WTC11 (cell line): ENCODE measurements around the gene TACSTD2. TPM values are rescaled to one million over a fixed set of nuclear protein-coding genes. Genes with fewer than 3 reads are reported as not detected.
"Not testable (repeated sequence)": the region's sequence is repeated elsewhere in the genome, so short reads cannot be mapped to it uniquely, and the experiment has no call there.

ENCODE experiments used
- ATAC-seq: fragments of 200-7000 bp; cut with Tn5 transposase; 2 replicates; pipeline ENCODE4 v1.10.0; 2021; ENCODE audit warnings: mild to moderate bottlenecking, moderate library complexity
- CTCF ChIA-PET: fragments of 300-600 bp; sonication (Branson Sonifier 250); formaldehyde crosslinking; loops from one replicate; lab custom pipeline; 2021; ENCODE audit warnings: antibody characterized with exemption; lab: Charles Lee
- POLR2A ChIA-PET: fragments of 350-600 bp; sonication (Branson Sonifier 250); formaldehyde crosslinking; loops from one replicate; lab custom pipeline; 2021; ENCODE audit warnings: antibody characterized with exemption; lab: Charles Lee
- DNase-seq: peaks from one replicate; pipeline ENCODE4 v3.0.0; 2021; ENCODE audit warnings: low spot score
- H3K27ac Mint-ChIP-seq: 2 replicates; pipeline ENCODE4 v1.8.0; 2021; ENCODE audit warnings: mixed read lengths
- H3K27me3 Mint-ChIP-seq: 2 replicates; pipeline ENCODE4 v1.8.0; 2021; ENCODE audit warnings: low read depth, mild to moderate bottlenecking, moderate library complexity, mixed read lengths
- H3K36me3 Mint-ChIP-seq: 2 replicates; pipeline ENCODE4 v1.8.0; 2021; ENCODE audit warnings: mixed read lengths
- H3K4me1 Mint-ChIP-seq: 2 replicates; pipeline ENCODE4 v1.8.0; 2022; ENCODE audit warnings: mixed read lengths
- H3K4me3 Mint-ChIP-seq: 2 replicates; pipeline ENCODE4 v1.8.0; 2021; ENCODE audit warnings: mild to moderate bottlenecking, moderate library complexity, mixed read lengths
- H3K9me3 Mint-ChIP-seq: 2 replicates; pipeline ENCODE4 v1.8.0; 2021; ENCODE audit warnings: mixed read lengths
- AR ChIP-seq: fragments of 250-450 bp; sonication (Bioruptor Pico); IDR thresholded peaks from 2 replicates; pipeline ENCODE4 v1.9.0; 2021; ENCODE audit warnings: mild to moderate bottlenecking
- ATF1 ChIP-seq: sonication (generic); formaldehyde crosslinking; IDR thresholded peaks from 2 replicates; pipeline ENCODE4 v1.8.1; 2023; ENCODE audit warnings: mild to moderate bottlenecking, moderate library complexity, missing genetic modification reagents
- ATF6 ChIP-seq: sonication (generic); formaldehyde crosslinking; IDR thresholded peaks from 2 replicates; pipeline ENCODE4 v1.8.1; 2023; ENCODE audit warnings: mild to moderate bottlenecking, missing genetic modification reagents
- CBFB ChIP-seq: sonication (generic); formaldehyde crosslinking; IDR thresholded peaks from 2 replicates; pipeline ENCODE4 v1.8.1; 2022; ENCODE audit warnings: mild to moderate bottlenecking, low read depth, missing genetic modification reagents
- CDX4 ChIP-seq: fragments of 250-450 bp; sonication (Bioruptor Pico); IDR thresholded peaks from 2 replicates; pipeline ENCODE4 v1.9.0; 2021; ENCODE audit warnings: moderate library complexity, mild to moderate bottlenecking, inconsistent platforms, borderline replicate concordance
- CREB1 ChIP-seq: sonication (generic); formaldehyde crosslinking; IDR thresholded peaks from 2 replicates; pipeline ENCODE4 v1.8.0; 2023; ENCODE audit warnings: mild to moderate bottlenecking, missing genetic modification reagents
- ELF4 ChIP-seq: sonication (generic); formaldehyde crosslinking; IDR thresholded peaks from 2 replicates; pipeline ENCODE4 v1.8.1; 2022; ENCODE audit warnings: low read depth, mild to moderate bottlenecking, moderate library complexity, missing genetic modification reagents
- FOXJ3 ChIP-seq: sonication (generic); formaldehyde crosslinking; IDR thresholded peaks from 2 replicates; pipeline ENCODE4 v1.9.0; 2021; ENCODE audit warnings: missing genetic modification reagents, mild to moderate bottlenecking, borderline replicate concordance
- FOXP1 ChIP-seq: sonication (generic); formaldehyde crosslinking; IDR thresholded peaks from 2 replicates; pipeline ENCODE4 v1.8.0; 2022; ENCODE audit warnings: missing genetic modification reagents, mild to moderate bottlenecking, moderate library complexity, borderline replicate concordance
- JAZF1 ChIP-seq: fragments of 250-450 bp; sonication (Bioruptor Pico); IDR thresholded peaks from 2 replicates; pipeline ENCODE4 v1.9.0; 2021; ENCODE audit warnings: moderate library complexity, mild to moderate bottlenecking, inconsistent platforms
- MLX ChIP-seq: sonication (generic); formaldehyde crosslinking; IDR thresholded peaks from 2 replicates; pipeline ENCODE4 v1.8.1; 2023; ENCODE audit warnings: mild to moderate bottlenecking, missing genetic modification reagents, moderate library complexity
- NFATC4 ChIP-seq: fragments of 250-450 bp; sonication (Bioruptor Pico); IDR thresholded peaks from 2 replicates; pipeline ENCODE4 v1.9.0; 2021; ENCODE audit warnings: mild to moderate bottlenecking
- PRRX2 ChIP-seq: fragments of 250-450 bp; sonication (Bioruptor Pico); IDR thresholded peaks from 2 replicates; pipeline ENCODE4 v1.8.0; 2021; ENCODE audit warnings: mild to moderate bottlenecking
- SMAD3 ChIP-seq: sonication (generic); formaldehyde crosslinking; IDR thresholded peaks from 2 replicates; pipeline ENCODE4 v1.8.0; 2022; ENCODE audit warnings: missing genetic modification reagents, mild to moderate bottlenecking, borderline replicate concordance
- SP1 ChIP-seq: sonication (generic); formaldehyde crosslinking; conservative IDR thresholded peaks from 2 replicates; pipeline ENCODE4 v1.8.1; 2022; ENCODE audit warnings: missing genetic modification reagents
- ZBTB43 ChIP-seq: sonication (generic); formaldehyde crosslinking; IDR thresholded peaks from 2 replicates; pipeline ENCODE4 v1.8.1; 2023; ENCODE audit warnings: mild to moderate bottlenecking, missing genetic modification reagents
- ZNF263 ChIP-seq: sonication (generic); formaldehyde crosslinking; IDR thresholded peaks from 2 replicates; pipeline ENCODE4 v1.8.1; 2022; ENCODE audit warnings: low read depth, mild to moderate bottlenecking, moderate library complexity, missing genetic modification reagents
- ZNF317 ChIP-seq: sonication (generic); formaldehyde crosslinking; IDR thresholded peaks from 2 replicates; pipeline ENCODE4 v1.8.1; 2023; ENCODE audit warnings: low read depth, mild to moderate bottlenecking, moderate library complexity, missing genetic modification reagents, borderline replicate concordance
- ZNF396 ChIP-seq: fragments of 250-450 bp; sonication (Bioruptor Pico); IDR thresholded peaks from 2 replicates; pipeline ENCODE4 v1.8.0; 2021; ENCODE audit warnings: mild to moderate bottlenecking, moderate library complexity, borderline replicate concordance
- ZNF532 ChIP-seq: fragments of 250-450 bp; sonication (Bioruptor Pico); IDR thresholded peaks from 2 replicates; pipeline ENCODE4 v1.9.0; 2021; ENCODE audit warnings: mild to moderate bottlenecking, borderline replicate concordance
- ZNF671 ChIP-seq: fragments of 250-450 bp; sonication (Bioruptor Pico); IDR thresholded peaks from 2 replicates; pipeline ENCODE4 v1.8.0; 2021; ENCODE audit warnings: mild to moderate bottlenecking
- total RNA-seq: library from RNA; stranded (reverse); gene quantifications from 3 replicates; pipeline ENCODE4 v1.2.3, GENCODE V29; 2021

TACSTD2 gene
- total RNA-seq, 1 experiment from 2014 or later = 0.50 TPM

- CTCF ChIA-PET = no interaction called here
- no peaks in the 10 kb centered on the region for H3K9me3 Mint-ChIP-seq
- DNase-seq (no peak), ATAC-seq (no peak)
- no peak overlapping the region for H3K4me3 Mint-ChIP-seq
- H3K27me3 Mint-ChIP-seq = no peaks in the 10 kb centered on the region
- POLR2A ChIA-PET = no interaction called here
- no peaks in the 10 kb centered on the region for H3K4me1 Mint-ChIP-seq
- no peak for TF ChIP-seq FOXP1 (CRISPR knock-in tag)
- TF ChIP-seq ZNF317 (CRISPR knock-in tag) = no peak
- no peak for TF ChIP-seq PRRX2 (CRISPR knock-in tag)
- TF ChIP-seq AR = no peak
- no peak for TF ChIP-seq ZNF532
- no peak for TF ChIP-seq ZBTB43 (CRISPR knock-in tag)
- TF ChIP-seq CBFB (CRISPR knock-in tag) = no peak
- no peak for TF ChIP-seq CREB1
- TF ChIP-seq ZNF396 (CRISPR knock-in tag) = no peak
- TF ChIP-seq SP1 (CRISPR knock-in tag) = no peak
- H3K27ac Mint-ChIP-seq = no peak overlapping the region
- H3K36me3 Mint-ChIP-seq = no peaks in the 10 kb centered on the region
Observed at GRCh38 chr1:58538821-58539220, 38.2 kb downstream of the TACSTD2 start.

- H3K27me3 Mint-ChIP-seq, H3K27ac Mint-ChIP-seq, H3K36me3 Mint-ChIP-seq, H3K4me3 Mint-ChIP-seq, POLR2A ChIA-PET, H3K9me3 Mint-ChIP-seq, CTCF ChIA-PET, ATAC-seq, H3K4me1 Mint-ChIP-seq, DNase-seq: not testable (repeated sequence)
Observed at GRCh38 chr1:58531842-58532241, 45.2 kb downstream of the TACSTD2 start.

GRCh38 chr1:58529284-58529683 lies 47.8 kb downstream of the TACSTD2 start:
- Mint-ChIP-seq H3K27me3 (no peaks in the 10 kb centered on the region), H3K4me1 (no peaks in the 10 kb centered on the region), H3K36me3 (no peaks in the 10 kb centered on the region), H3K9me3 (no peaks in the 10 kb centered on the region), H3K4me3 (no peak overlapping the region), H3K27ac (no peak overlapping the region)
- no peak for DNase-seq
- ATAC-seq = no peak
- ChIA-PET CTCF (no interaction called here), POLR2A (no interaction called here)
- TF ChIP-seq ELF4 (CRISPR knock-in tag) (no peak), ZNF671 (CRISPR knock-in tag) (no peak), SP1 (CRISPR knock-in tag) (no peak), FOXJ3 (CRISPR knock-in tag) (no peak), CDX4 (no peak), ZNF263 (CRISPR knock-in tag) (no peak), NFATC4 (CRISPR knock-in tag) (no peak), ATF6 (CRISPR knock-in tag) (no peak), MLX (CRISPR knock-in tag) (no peak), JAZF1 (CRISPR knock-in tag) (no peak), ATF1 (CRISPR knock-in tag) (no peak), SMAD3 (no peak)
